ENCODE data around the gene ROR2. TPM values are rescaled to one million over a fixed set of nuclear protein-coding genes. Genes with fewer than 3 reads are reported as not detected.
A peak's percentile ranks its signal among the peaks of the same experiment; 100 is the strongest.

Gene ROR2
- total and polyA plus RNA-seq, 2 of the 13 experiments (the other 11 are each of a cell fraction or from before 2014, with no cell fraction given): not detected

GRCh38 chr9:91995000-91995655 lies 45.1 kb upstream of the ROR2 start (continued):
- TF ChIP-seq ARNT (IDR thresholded peaks at IDR 0.05) (no peak), NR2F6 (IDR thresholded peaks at IDR 0.05) (no peak), NR2F6 (CRISPR knock-in tag; IDR thresholded peaks at IDR 0.05) (no peak), POLR2G (IDR thresholded peaks at IDR 0.05; ENCODE audit: low read depth, low read length) (no peak), TBX2 (CRISPR knock-in tag; IDR thresholded peaks at IDR 0.05; ENCODE audit: borderline replicate concordance) (no peak)

GRCh38 chr9:91994422-91994821 lies 44.4 kb upstream of the ROR2 start:
- Histone ChIP-seq H3K79me2 (ENCODE audit: insufficient read depth, low read length) (no peaks in the 10 kb centered on the region), H3K9me3 (ENCODE audit: low read length) (no peaks in the 10 kb centered on the region), H3K36me3 (replicated peaks in 1 of 2; ENCODE audit: control insufficient read depth in 1 of 2, insufficient read depth in 2 of 2, low read length in 2 of 2) (no peaks in the 10 kb centered on the region), H3K4me2 (ENCODE audit: low read depth, low read length) (no peak overlapping the region; the same call in 1 of the 2 replicates), H3K4me3 (replicated peaks in 1 of 3; ENCODE audit: insufficient read depth in 1 of 3, low read depth in 2 of 3, low read length in 3 of 3) (no peak overlapping the region), H3K27me3 (ENCODE audit: control insufficient read depth in 1 of 2, insufficient read depth in 2 of 2, low read length in 2 of 2) (peaks cover 1 to 45% of the 10 kb centered on the region in 2 experiments; a peak in 4 of 5 replicates), H3K27ac (ENCODE audit: extremely low read length, insufficient read depth, low read length) (no peak overlapping the region), H3K9ac (ENCODE audit: insufficient read depth, low read depth, low read length) (no peak overlapping the region), H3K4me1 (ENCODE audit: insufficient read depth, low read length) (peaks cover 16% of the 10 kb centered on the region), H2AFZ (ENCODE audit: low read length) (no peak overlapping the region), H4K20me1 (ENCODE audit: insufficient read depth, low read length) (no peaks in the 10 kb centered on the region)
- 0% methylated on average over 4 of the region's 4 CpGs for WGBS (ENCODE audit: low lambda C conversion rate)
- in situ Hi-C loops (cut with HindIII; ENCODE audit: extremely low pct_ligation_motif_present, low pct_unique_long_range_greater_than_20kb): no loop called here
- intact Hi-C loops (cut with micrococcal nuclease; ENCODE audit: unreplicated experiment): no loop called here
- DNase-seq (ENCODE audit: low spot score) (peak; percentile 81), FAIRE-seq (peak; percentile 77), ATAC-seq (peak; percentile 82)
- CTCF ChIA-PET (ENCODE audit: low intra/inter-chr PET ratio, low total read pairs): no interaction called here
- no TSS peak for BruUV-seq (replicated peaks)
- POLR2A ChIA-PET: no interaction called here
- TF ChIP-seq CEBPZ (IDR thresholded peaks at IDR 0.05; ENCODE audit: low read length) (no peak), TOE1 (CRISPR knock-in tag; IDR thresholded peaks at IDR 0.05) (no peak), HOXA3 (CRISPR knock-in tag; IDR thresholded peaks at IDR 0.05) (no peak), ZFP41 (CRISPR knock-in tag; IDR thresholded peaks at IDR 0.05; ENCODE audit: borderline replicate concordance) (no peak), FOXC1 (CRISPR knock-in tag; IDR thresholded peaks at IDR 0.05; ENCODE audit: borderline replicate concordance) (no peak), STAT5B (CRISPR knock-in tag; IDR thresholded peaks at IDR 0.05) (no peak), ZNF367 (CRISPR knock-in tag; IDR thresholded peaks at IDR 0.05; ENCODE audit: borderline replicate concordance) (no peak), ZNF672 (CRISPR knock-in tag; IDR thresholded peaks at IDR 0.05) (no peak), TCF7 (IDR thresholded peaks at IDR 0.05; ENCODE audit: low read depth) (peak; percentile 2; the same call in 1 of the 2 replicates), ZNF691 (CRISPR knock-in tag; IDR thresholded peaks at IDR 0.05; ENCODE audit: borderline replicate concordance, low read depth) (peak; percentile 59; the same call in 1 of the 2 replicates), ZNF501 (CRISPR knock-in tag; IDR thresholded peaks at IDR 0.05) (no peak), GFI1 (CRISPR knock-in tag; IDR thresholded peaks at IDR 0.05; ENCODE audit: borderline replicate concordance) (peak; percentile 63; the same call in 1 of the 2 replicates), CHD4 (IDR thresholded peaks at IDR 0.05; ENCODE audit: borderline replicate concordance, low read length) (no peak), ZNF317 (CRISPR knock-in tag; IDR thresholded peaks at IDR 0.05) (no peak), SOX5 (CRISPR knock-in tag; IDR thresholded peaks at IDR 0.05; ENCODE audit: borderline replicate concordance) (peak; percentile 93)
